Measurements from ENCODE around the gene NETO1. TPM values are rescaled to one million over a fixed set of nuclear protein-coding genes. Genes with fewer than 3 reads are reported as not detected.

Gene NETO1
- total RNA-seq, 1 experiment from 2014 or later: not detected

GRCh38 chr18:72846736-72847533 lies 20.9 kb downstream of the NETO1 start:
- no peak for DNase-seq (ENCODE audit: low read depth)

DNA sequence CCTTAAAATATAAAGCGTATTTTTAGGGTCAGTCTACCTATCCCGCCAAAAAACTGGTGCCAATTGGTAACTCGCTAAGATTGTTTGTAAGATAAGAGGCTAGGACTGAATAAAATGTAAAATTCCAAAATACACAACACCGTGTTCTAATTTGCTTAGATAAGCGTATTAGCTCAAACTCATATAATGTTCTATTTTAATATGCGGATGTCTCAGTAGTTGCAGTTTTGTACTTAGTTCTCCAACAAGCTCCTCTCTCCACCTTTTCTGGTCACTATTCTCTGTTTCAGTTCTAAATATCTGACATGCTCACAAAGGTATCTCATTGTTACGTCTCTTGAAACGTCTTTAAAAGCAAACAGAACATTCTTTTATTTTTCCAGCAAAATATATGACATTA lies 24.0 kb downstream of the NETO1 start:
- no peak for DNase-seq (ENCODE audit: low read depth)

DNA sequence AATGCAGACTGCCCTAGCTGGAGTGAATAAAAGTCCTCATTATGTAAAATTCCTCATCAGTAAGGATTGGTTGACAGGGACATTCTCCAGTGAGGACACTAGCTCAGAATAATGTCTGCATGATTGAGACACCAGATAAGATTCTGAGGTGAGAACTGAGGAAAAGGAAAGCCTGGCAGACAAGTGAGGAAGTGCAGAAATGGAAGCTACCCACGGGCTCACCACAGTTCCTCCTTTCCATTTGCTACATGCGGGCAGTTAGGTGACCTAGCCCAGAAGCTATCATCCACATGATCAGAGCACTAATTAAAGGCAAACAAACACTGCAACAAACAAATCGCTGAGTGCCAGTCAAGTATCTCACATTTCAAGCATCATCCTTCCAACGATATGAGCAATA lies 27.7 kb downstream of the NETO1 start:
- no peak for DNase-seq (ENCODE audit: low read depth)

DNA sequence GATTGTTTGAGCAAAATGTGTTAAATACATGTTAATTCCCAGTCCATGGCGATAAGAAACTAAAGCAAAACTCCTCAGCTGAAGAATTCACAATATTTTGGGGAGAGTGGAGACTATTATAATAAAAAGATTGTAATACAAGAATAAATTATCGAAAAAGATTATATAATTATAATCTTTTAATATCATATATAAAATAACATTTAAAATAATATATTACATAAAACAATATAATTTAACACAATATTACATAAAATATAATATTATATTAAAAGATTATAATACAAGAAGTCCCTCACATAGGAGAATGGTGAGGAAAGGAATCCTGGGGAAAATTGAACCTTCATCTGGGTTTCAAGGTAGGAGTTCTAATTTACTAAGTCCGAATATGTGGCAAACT lies 33.1 kb downstream of the NETO1 start:
- no peak for DNase-seq (ENCODE audit: low read depth)

DNA sequence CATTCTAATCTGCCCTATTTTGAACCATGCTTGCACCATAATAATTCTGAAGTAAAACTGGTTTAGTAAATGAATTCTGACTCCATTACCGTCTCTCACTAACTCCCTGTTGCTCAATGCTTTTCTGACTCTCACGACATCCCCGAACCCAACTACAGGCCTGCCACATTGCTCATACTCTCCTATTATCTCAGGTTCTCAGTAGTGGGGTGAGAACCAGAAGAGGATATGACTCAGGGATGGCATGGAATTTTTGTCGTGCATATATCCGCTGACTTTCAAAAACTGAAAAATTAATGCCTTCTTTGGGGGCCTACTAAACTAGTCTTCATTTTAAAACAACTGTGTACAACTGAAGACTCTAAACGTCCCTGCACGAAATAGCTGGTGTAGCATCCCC lies 34.3 kb downstream of the NETO1 start:
- DNase-seq (ENCODE audit: low read depth): no peak

DNA sequence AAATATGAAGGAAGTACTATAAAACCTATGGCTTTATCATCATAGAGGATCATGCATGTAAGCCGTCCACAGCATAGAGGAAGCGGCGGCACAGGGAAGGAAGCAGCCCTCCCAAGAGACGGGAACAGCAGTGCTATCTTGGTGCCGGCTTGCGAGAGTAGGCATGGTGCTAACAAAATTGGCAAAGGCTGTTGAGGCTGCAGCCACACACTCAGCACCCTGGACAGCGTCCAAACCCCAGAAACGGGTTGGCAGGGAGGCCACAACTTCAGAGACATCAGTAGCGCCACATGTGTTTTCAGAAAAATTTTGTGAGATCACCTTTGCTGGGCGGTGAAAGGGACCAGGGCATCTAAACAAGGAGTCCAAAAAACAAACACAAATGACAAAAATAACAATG lies 37.7 kb downstream of the NETO1 start:
- DNase-seq (ENCODE audit: low read depth): no peak

GRCh38 chr18:72828601-72829000 lies 39.2 kb downstream of the NETO1 start:
- no peak for DNase-seq (ENCODE audit: low read depth)

GRCh38 chr18:72826736-72827135 lies 41.1 kb downstream of the NETO1 start:
- DNase-seq (ENCODE audit: low read depth): no peak

DNA sequence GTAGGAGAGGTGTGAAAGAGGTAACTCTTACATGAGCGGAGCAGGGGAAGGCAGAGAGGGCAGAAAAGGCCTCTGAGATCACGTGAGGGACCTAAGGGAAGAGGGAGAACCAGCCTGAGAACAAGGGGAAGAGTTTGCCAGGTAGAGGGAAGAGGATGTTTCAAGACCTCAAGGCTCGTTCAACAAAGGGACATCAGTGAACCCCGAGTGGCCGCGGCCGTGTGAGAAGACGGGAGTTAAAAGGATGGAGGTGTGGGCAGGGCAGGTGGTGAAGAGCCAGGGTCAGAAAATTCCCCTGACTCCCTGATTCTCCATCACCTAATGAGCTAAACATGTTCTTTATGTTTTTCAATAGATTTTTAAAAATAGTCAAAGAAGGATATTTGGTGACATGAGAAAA lies 44.4 kb downstream of the NETO1 start:
- no peak for DNase-seq (ENCODE audit: low read depth)

DNA sequence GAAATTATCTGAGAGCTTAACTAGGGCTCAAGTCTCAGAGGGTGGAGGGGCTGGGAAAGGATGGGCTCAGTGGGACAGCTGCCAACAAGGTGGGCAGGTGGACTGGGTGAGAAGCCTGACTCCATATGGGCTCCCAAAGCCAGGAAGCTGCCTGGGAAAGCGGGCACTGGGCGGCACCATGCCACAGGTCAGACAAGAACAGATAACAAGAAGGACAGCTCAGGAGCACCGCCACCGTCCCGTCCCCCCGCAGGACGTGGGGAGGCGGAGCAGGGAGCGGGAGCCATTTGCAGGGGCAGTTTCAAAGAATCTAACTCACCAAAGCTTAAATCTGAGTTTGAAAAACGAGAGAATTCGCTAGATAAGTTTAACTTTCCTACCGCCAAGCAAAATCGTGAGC lies 45.6 kb downstream of the NETO1 start:
- no peak for DNase-seq (ENCODE audit: low read depth)

DNA sequence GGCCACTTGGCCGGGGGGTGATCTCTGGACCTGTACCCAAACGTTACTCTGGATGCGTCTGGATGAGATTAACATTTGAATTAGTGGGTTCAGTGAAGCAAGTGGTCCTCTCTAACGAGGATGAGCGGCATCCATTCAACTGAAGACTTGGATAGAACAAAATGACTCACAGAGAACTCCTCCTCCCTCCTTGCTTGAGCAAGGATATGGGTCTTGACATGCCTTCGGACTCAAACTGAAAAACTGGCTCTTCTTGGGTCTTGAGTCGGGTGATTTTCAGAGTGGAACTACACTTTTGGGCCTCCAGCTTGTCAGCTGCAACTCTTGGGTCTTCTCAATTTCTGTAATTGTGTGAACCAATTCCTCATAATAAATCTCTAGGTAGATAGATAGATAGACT lies 47.2 kb downstream of the NETO1 start:
- no peak for DNase-seq (ENCODE audit: low read depth)

- DNase-seq (ENCODE audit: low read depth): no peak
Observed at GRCh38 chr18:72819050-72819449, 48.7 kb downstream of the NETO1 start.

GRCh38 chr18:72811047-72811446 lies 56.7 kb downstream of the NETO1 start:
- no peak for DNase-seq (ENCODE audit: low read depth)

- DNase-seq (ENCODE audit: low read depth): no peak
Observed at GRCh38 chr18:72808680-72809079, 59.1 kb downstream of the NETO1 start.

DNA sequence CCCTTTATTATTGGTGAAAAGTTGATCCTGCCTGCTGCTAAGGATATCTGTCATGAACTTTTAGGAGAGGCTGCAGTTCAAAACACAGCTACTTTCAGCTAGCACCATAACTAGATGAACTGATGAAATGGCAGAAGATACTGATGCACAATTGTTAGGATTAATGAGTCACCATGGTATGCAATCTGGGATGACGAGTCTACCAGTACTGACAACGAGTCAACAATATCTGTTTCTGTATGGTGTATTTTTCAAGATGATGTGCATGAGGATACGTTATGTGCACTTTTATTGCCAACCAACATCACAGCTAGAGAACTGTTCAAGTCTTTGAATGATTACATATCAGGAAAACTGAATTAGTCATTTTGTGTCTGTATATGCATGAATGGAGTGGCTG lies 68.7 kb downstream of the NETO1 start:
- no peak for DNase-seq (ENCODE audit: low read depth)

- DNase-seq (ENCODE audit: low read depth): no peak
Observed at GRCh38 chr18:72783530-72783929, 84.3 kb downstream of the NETO1 start.

DNA sequence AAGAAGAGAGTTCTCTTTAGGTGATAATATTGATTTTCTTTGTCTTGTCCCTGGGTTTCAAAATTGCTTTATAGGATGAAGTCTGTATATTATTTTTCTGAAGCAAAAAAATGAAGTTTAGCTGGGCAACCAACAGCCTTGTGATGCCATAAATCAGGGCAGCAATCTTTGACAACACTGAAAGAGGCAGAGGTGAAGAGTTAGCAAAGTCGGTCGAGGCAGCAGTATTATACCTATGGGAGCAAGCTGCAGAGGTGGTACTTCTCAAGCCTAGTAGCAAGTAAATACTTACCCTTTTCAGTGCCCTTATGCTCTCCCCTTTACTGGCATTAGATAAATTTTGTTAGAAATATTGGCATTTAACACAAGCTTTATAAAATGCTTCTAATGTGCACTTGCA lies 92.9 kb downstream of the NETO1 start:
- no peak for DNase-seq (ENCODE audit: low read depth)

DNA sequence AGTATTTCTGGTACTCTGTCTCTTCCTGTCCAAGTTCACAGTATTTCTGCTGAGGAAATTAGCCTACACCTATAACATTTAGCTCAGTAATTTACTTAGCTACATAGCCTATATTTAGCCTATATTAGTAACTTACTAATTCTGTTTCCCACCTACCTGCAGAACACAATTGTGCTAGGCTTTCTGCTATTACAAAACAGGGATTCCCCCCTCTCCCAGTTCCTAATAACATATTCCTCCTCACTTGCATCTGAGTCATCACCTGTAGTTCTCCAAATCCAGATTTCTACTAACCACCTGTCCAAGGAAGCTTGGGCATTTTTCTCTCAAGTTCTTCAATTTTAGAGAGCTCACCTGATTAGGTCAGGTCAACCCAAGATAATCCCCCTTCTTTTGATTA lies 94.9 kb downstream of the NETO1 start:
- DNase-seq (ENCODE audit: low read depth): no peak

GRCh38 chr18:72768681-72769229 lies 99.0 kb downstream of the NETO1 start:
- DNase-seq (ENCODE audit: low read depth): no peak

DNA sequence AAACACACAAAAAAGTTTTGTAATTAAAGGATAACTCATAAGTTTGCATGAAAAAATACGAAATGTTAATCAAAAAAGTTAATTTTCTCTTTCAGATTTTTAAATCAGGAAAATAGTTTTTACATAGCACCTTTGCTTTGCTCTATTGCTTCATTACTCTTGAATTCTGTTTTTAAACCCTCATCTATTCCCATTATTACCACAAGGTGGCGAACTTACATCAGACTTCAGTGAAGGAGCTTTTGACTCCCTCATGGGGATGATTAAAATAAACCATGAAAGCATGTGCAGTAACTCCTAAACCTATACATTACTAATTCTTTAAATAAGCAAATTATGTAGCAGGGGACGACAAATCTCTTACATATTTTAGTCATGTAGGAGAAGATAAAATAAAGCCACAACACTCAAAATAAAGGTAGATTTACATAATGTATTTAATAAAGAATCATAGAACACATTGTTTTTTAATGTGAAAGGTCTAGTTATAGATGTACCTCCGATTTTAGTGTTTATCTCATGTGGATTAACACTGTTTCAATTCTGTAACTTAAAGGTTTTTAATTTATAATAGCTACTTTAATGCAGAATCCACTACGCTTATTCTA lies 105.2 kb downstream of the NETO1 start:
- peak; percentile 37 for DNase-seq (ENCODE audit: low read depth)

GRCh38 chr18:72752220-72752619 lies 115.6 kb downstream of the NETO1 start:
- no peak for DNase-seq (ENCODE audit: low read depth)

DNA sequence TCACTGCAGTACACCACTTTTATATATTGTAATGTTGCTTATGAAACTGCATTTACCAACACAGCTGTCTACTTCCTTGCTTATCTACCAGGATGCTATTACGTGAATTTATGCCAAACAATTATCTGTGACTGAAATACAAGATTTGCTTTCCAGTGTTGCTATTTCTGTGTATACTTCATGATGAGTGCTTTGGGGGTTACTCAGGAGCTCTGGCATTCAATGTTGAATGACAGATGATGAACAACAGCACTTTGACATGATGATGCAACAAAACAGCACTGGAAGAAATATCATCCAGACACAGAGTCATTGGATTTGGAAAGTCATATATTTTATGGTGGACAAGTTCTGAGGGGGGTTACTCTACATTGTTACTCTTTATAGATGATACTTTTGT lies 125.8 kb downstream of the NETO1 start:
- no peak for DNase-seq (ENCODE audit: low read depth)

- DNase-seq (ENCODE audit: low read depth): no peak
Observed at GRCh38 chr18:72738136-72738535, 129.7 kb downstream of the NETO1 start.

Data from LHCN-M2 (cell line).